Endothelial cell of umbilical vein (primary cell): ENCODE results near the gene FGFRL1. TPM values are rescaled to one million over a fixed set of nuclear protein-coding genes. Genes with fewer than 3 reads are reported as not detected.

Experiments used
- BruUV-seq: library from RNA; stranded (reverse); fragments of 400-500 nt; replicated peaks from 2 replicates; lab custom pipeline; 2021; lab: Mats Ljungman, UMichigan
- CTCF ChIA-PET: fragments of 300-600, 350-600 bp; sonication (Branson Sonifier 250); formaldehyde crosslinking; loops from one replicate; lab custom pipeline; 2021; ENCODE audit warnings: antibody characterized with exemption, inconsistent platforms; lab: Charles Lee
- POLR2A ChIA-PET: fragments of 300-600, 350-600 bp; sonication (Branson Sonifier 250); formaldehyde crosslinking; loops from one replicate; lab custom pipeline; 2021; ENCODE audit warnings: antibody characterized with exemption, inconsistent platforms; lab: Charles Lee
- DNase-seq: peaks from one replicate; pipeline ENCODE4 v3.0.0-alpha.2; 2011; ENCODE audit warnings: low read depth, low spot score
- FAIRE-seq: peaks from 2 replicates; lab custom pipeline; 2011; peaks lifted over from hg19 to GRCh38; lab: Jason Lieb, UNC
- H2AFZ ChIP-seq: 2 replicates; pipeline ENCODE4 v1.6.0; 2012; ENCODE audit warnings: low read depth, low read length, control low read depth, inconsistent platforms
- H3K27ac ChIP-seq: 2 replicates; pipeline ENCODE4 v1.5.1; 2011; ENCODE audit warnings: low read depth, mild to moderate bottlenecking, control low read depth, low read length, moderate library complexity; ENCODE audit not compliant: insufficient read depth
- H3K27me3 ChIP-seq, 2 experiments: 2 replicates each; pipeline versions ENCODE4 v1.6.0 to v1.6.1; 2011; ENCODE audit warnings: low read length in 2 of 2, mixed read lengths in 1 of 2; ENCODE audit not compliant: control insufficient read depth in 2 of 2, insufficient read depth in 2 of 2
- H3K36me3 ChIP-seq, 2 experiments: 2 replicates in 1 of 2; 3 replicates in 1 of 2; pipeline ENCODE4 v1.5.1; 2011; ENCODE audit warnings: low read length in 2 of 2, mild to moderate bottlenecking in 1 of 2, moderate library complexity in 1 of 2; ENCODE audit not compliant: control insufficient read depth in 2 of 2, insufficient read depth in 2 of 2; ENCODE audit errors: extremely low read depth in 1 of 2
- H3K4me1 ChIP-seq: 3 replicates; pipeline ENCODE4 v1.5.1; 2011; ENCODE audit warnings: mild to moderate bottlenecking, low read length; ENCODE audit not compliant: control insufficient read depth, insufficient read depth; ENCODE audit errors: extremely low read depth
- H3K4me2 ChIP-seq: 2 replicates; pipeline ENCODE4 v1.6.1; 2011; ENCODE audit warnings: low read length, control low read depth, mixed read lengths; ENCODE audit not compliant: insufficient read depth
- H3K4me3 ChIP-seq, 3 experiments: fragments of 200-600 bp in 1 of 3; sonication (generic), shearing (Covaris generic) in 1 of 3; replicated peaks in 1 of 3; 2 replicates each; pipeline ENCODE4 v1.5.1; 2011 to 2016; ENCODE audit warnings: control low read depth in 3 of 3, low read length in 3 of 3, mild to moderate bottlenecking in 2 of 3, inconsistent platforms in 1 of 3, low read depth in 1 of 3, moderate library complexity in 1 of 3; ENCODE audit not compliant: insufficient read depth in 1 of 3
- H3K79me2 ChIP-seq: 2 replicates; pipeline ENCODE4 v1.6.0; 2012; ENCODE audit warnings: low read length, inconsistent platforms; ENCODE audit not compliant: control insufficient read depth, insufficient read depth
- H3K9ac ChIP-seq: replicated peaks from 2 replicates; pipeline ENCODE3; 2011; ENCODE audit warnings: low read length, control low read depth; ENCODE audit not compliant: insufficient read depth; ENCODE audit errors: extremely low read depth
- H3K9me1 ChIP-seq: replicated peaks from 3 replicates; pipeline ENCODE4 v1.6.0; 2011; ENCODE audit warnings: mild to moderate bottlenecking, low read length; ENCODE audit not compliant: control insufficient read depth, insufficient read depth; ENCODE audit errors: extremely low read depth
- H3K9me3 ChIP-seq: replicated peaks from 2 replicates; pipeline ENCODE4 v1.5.1; 2012; ENCODE audit warnings: low read length, inconsistent platforms; ENCODE audit not compliant: control insufficient read depth, insufficient read depth
- H4K20me1 ChIP-seq: replicated peaks from 2 replicates; pipeline ENCODE3; 2011; ENCODE audit warnings: mild to moderate bottlenecking, low read length; ENCODE audit not compliant: control insufficient read depth, insufficient read depth; ENCODE audit errors: extremely low read depth
- EZH2 ChIP-seq: IDR thresholded peaks from 2 replicates; pipeline ENCODE4 v1.6.1; 2012; ENCODE audit warnings: borderline replicate concordance, low read depth, mild to moderate bottlenecking, moderate library complexity, low read length, inconsistent platforms; ENCODE audit not compliant: severe bottlenecking
- FOS ChIP-seq: IDR thresholded peaks from 2 replicates; pipeline ENCODE4 v1.6.1; 2011; ENCODE audit warnings: mild to moderate bottlenecking, low read length, moderate library complexity, borderline replicate concordance; ENCODE audit not compliant: insufficient read depth
- GATA2 ChIP-seq: IDR thresholded peaks from 2 replicates; pipeline ENCODE4 v1.7.0; 2011; ENCODE audit warnings: low read depth, mild to moderate bottlenecking, moderate library complexity, mixed read lengths, low read length; ENCODE audit not compliant: insufficient read length, insufficient read depth
- JUN ChIP-seq: IDR thresholded peaks from 2 replicates; pipeline ENCODE4 v1.6.1; 2011; ENCODE audit warnings: borderline replicate concordance, low read depth; ENCODE audit not compliant: insufficient read length, insufficient read depth
- MYC ChIP-seq: IDR thresholded peaks from one replicate; pipeline ENCODE4 v1.6.1; 2011; ENCODE audit warnings: mild to moderate bottlenecking, low read depth, low read length
- POLR2A ChIP-seq: IDR thresholded peaks from 2 replicates; pipeline ENCODE4 v1.6.1; 2012; ENCODE audit warnings: low read depth, mild to moderate bottlenecking, control low read depth, low read length
- POLR2AphosphoS5 ChIP-seq: IDR thresholded peaks from 2 replicates; pipeline ENCODE4 v1.6.1; 2012; ENCODE audit warnings: low read depth, mild to moderate bottlenecking, control low read depth, low read length, moderate library complexity; ENCODE audit not compliant: insufficient read depth
- dilution Hi-C: fragments of 300-500 bp; cut with MboI; formaldehyde crosslinking; loops from one replicate; pipeline ENCODE4 v1.15.0; 2019; ENCODE audit warnings: low sequenced_read_pairs; ENCODE audit not compliant: extremely low pct_ligation_motif_present
- intact Hi-C: fragments of 100-400 bp; cut with micrococcal nuclease; formaldehyde crosslinking; loops from one replicate; pipeline ENCODE4 v1.10.0; 2022
- polyA plus RNA-seq, 4 experiments: library from polyadenylated mRNA; depleted of rRNA in 3 of 4; stranded (reverse) in 3 of 4; unstranded in 1 of 4; fragments of >200 nt; gene quantifications; 2 replicates each; pipeline versions ENCODE4 v1.2.1 to v1.2.3, GENCODE V29; 2011 to 2012; ENCODE audit warnings: missing spikeins in 1 of 4
- total RNA-seq: library from RNA; stranded (reverse); gene quantifications from 2 replicates; pipeline ENCODE4 v1.2.3, GENCODE V29; 2021
- TF ChIP-seq, protein P1 (sequence below), 2 donors: IDR thresholded peaks; 1 replicate in 1 of 2; 2 replicates in 1 of 2; pipeline ENCODE4 v1.5.1; 2011; ENCODE audit warnings: low read length in 2 of 2, mild to moderate bottlenecking in 2 of 2, moderate library complexity in 2 of 2, control low read depth in 1 of 2, inconsistent platforms in 1 of 2, low read depth in 1 of 2; ENCODE audit not compliant: insufficient read depth in 1 of 2; ENCODE audit errors: extremely low read depth in 1 of 2
- TF ChIP-seq, protein P2 (sequence below): IDR thresholded peaks from 2 replicates; pipeline ENCODE4 v1.6.1; 2011; ENCODE audit not compliant: insufficient read depth, insufficient read length

FGFRL1 gene
- total and polyA plus RNA-seq, 2 donors (not counting 3 experiments of a cell fraction or from before 2014, with no cell fraction given) = 33.3 to 74.6 TPM

DNA sequence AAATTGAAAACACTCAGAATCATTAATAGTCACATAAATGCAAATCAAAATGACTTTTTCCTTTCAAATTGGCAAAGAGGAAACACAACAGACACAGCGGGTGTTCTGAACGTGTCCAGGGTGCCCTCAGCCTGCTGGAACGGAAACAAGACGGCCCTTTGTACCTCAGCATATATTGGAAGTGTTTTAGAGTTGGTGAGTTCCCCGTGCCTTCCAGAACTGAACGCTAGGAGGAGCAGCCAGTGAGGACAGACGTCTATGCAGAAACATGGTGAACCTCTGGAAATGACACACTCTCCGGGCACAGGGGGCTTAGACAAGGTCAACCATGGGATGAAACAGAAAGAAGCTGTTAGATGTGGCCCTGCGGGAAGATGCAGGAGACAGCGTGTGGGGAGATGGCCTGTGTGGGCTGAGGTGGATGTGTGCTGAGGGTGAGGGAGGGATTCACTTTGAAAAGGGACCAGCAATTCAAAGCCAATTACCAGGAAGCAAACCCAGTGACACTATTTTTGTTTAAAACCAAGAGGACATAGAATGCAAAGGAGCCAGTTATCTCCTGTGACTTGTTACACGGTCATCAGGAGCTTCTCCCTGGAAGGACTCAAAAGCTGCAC lies 61.5 kb downstream of the FGFRL1 start:
- no peak overlapping the region for H2AFZ ChIP-seq
- FAIRE-seq (peak; percentile 97), DNase-seq (peak; percentile 79)
- dilution Hi-C loops = no loop called here
- CTCF ChIA-PET = interaction anchor here (1.2 kb wide), 1 partner anchor 10 kb away, joined by 4 read pairs; no protein-coding TSS in a partner anchor
- peaks cover 2% of the 10 kb centered on the region for H3K4me1 ChIP-seq
- no peak overlapping the region for H3K4me3 ChIP-seq
- POLR2A ChIA-PET = no interaction called here
- no peak overlapping the region for H3K4me2 ChIP-seq
- H3K9ac ChIP-seq = no peak overlapping the region
- no TSS peak for BruUV-seq
- TF ChIP-seq MYC = no peak
- TF ChIP-seq, protein P1, sequence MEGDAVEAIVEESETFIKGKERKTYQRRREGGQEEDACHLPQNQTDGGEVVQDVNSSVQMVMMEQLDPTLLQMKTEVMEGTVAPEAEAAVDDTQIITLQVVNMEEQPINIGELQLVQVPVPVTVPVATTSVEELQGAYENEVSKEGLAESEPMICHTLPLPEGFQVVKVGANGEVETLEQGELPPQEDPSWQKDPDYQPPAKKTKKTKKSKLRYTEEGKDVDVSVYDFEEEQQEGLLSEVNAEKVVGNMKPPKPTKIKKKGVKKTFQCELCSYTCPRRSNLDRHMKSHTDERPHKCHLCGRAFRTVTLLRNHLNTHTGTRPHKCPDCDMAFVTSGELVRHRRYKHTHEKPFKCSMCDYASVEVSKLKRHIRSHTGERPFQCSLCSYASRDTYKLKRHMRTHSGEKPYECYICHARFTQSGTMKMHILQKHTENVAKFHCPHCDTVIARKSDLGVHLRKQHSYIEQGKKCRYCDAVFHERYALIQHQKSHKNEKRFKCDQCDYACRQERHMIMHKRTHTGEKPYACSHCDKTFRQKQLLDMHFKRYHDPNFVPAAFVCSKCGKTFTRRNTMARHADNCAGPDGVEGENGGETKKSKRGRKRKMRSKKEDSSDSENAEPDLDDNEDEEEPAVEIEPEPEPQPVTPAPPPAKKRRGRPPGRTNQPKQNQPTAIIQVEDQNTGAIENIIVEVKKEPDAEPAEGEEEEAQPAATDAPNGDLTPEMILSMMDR (IDR thresholded peaks at IDR 0.05; ENCODE audit: extremely low read depth in 1 of 2, insufficient read depth in 1 of 2, low read depth in 1 of 2, low read length in 2 of 2) = peak; percentile 73 to 86
- intact Hi-C loops = no loop called here
- no peaks in the 10 kb centered on the region for H4K20me1 ChIP-seq
- no peaks in the 10 kb centered on the region for H3K9me3 ChIP-seq
- no peaks in the 10 kb centered on the region for H3K9me1 ChIP-seq
- no peak overlapping the region for H3K27ac ChIP-seq
- H3K36me3 ChIP-seq = no peaks in the 10 kb centered on the region
- H3K27me3 ChIP-seq = peaks cover 2 to 6% of the 10 kb centered on the region in 2 experiments
- no peaks in the 10 kb centered on the region for H3K79me2 ChIP-seq

GRCh38 chr4:1074077-1074476 lies 62.7 kb downstream of the FGFRL1 start:
- Histone ChIP-seq H3K9ac (no peak overlapping the region), H2AFZ (no peak overlapping the region), H3K9me3 (no peaks in the 10 kb centered on the region), H3K27ac (no peak overlapping the region), H3K4me1 (peaks cover 2% of the 10 kb centered on the region), H3K36me3 (no peaks in the 10 kb centered on the region), H3K27me3 (peaks cover 0 to 5% of the 10 kb centered on the region in 2 experiments), H3K79me2 (no peaks in the 10 kb centered on the region), H3K4me2 (no peak overlapping the region), H3K9me1 (no peaks in the 10 kb centered on the region), H3K4me3 (no peak overlapping the region), H4K20me1 (no peaks in the 10 kb centered on the region)
- DNase-seq (no peak), FAIRE-seq (no peak)
- dilution Hi-C loops = no loop called here
- ChIA-PET CTCF (interaction anchor here (0.9 kb wide), 1 partner anchor 65 kb away, joined by 4 read pairs; no protein-coding TSS in a partner anchor), POLR2A (no interaction called here)
- TF ChIP-seq MYC (no peak), POLR2A (no peak), FOS (no peak), POLR2AphosphoS5 (no peak), GATA2 (no peak), EZH2 (no peak), JUN (no peak)
- TF ChIP-seq, protein P1 (IDR thresholded peaks at IDR 0.05; ENCODE audit: extremely low read depth in 1 of 2, insufficient read depth in 1 of 2, low read depth in 1 of 2, low read length in 2 of 2) = no peak
- TF ChIP-seq, protein P2, sequence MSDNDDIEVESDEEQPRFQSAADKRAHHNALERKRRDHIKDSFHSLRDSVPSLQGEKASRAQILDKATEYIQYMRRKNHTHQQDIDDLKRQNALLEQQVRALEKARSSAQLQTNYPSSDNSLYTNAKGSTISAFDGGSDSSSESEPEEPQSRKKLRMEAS = no peak
- intact Hi-C loops = no loop called here
- BruUV-seq = no TSS peak
